HepG2 (cell line): ENCODE results near the gene NME2. TPM values are rescaled to one million over a fixed set of nuclear protein-coding genes. Genes with fewer than 3 reads are reported as not detected.
A peak's percentile ranks its signal among the peaks of the same experiment; 100 is the strongest.

Source experiments
- CBX2 ChIP-seq, 2 experiments: fragments of 200-600 bp in 1 of 2; sonication (generic); formaldehyde crosslinking in 1 of 2; IDR thresholded peaks; 2 replicates each; pipeline versions ENCODE4 v1.7.0 to v1.8.1; 2018 to 2022; ENCODE audit warnings: low read depth in 2 of 2, low read length in 1 of 2, mild to moderate bottlenecking in 1 of 2, missing genetic modification reagents in 1 of 2
- ETV6 ChIP-seq: sonication (generic); formaldehyde crosslinking; conservative IDR thresholded peaks from 2 replicates; pipeline ENCODE4 v1.4.0; 2020; ENCODE audit warnings: missing genetic modification reagents
- FOXO4 ChIP-seq: sonication (generic); formaldehyde crosslinking; conservative IDR thresholded peaks from 2 replicates; pipeline ENCODE4 v1.8.1; 2023; ENCODE audit warnings: missing genetic modification reagents
- GATAD2A ChIP-seq: IDR thresholded peaks from 2 replicates; pipeline ENCODE4 v1.6.1; 2016
- KAT7 ChIP-seq: IDR thresholded peaks from 2 replicates; pipeline ENCODE4 v1.6.1; 2018; ENCODE audit warnings: borderline replicate concordance, missing compliant biosample characterization
- NFE2L2 ChIP-seq: fragments of 150-350 bp; IDR thresholded peaks from 2 replicates; pipeline ENCODE4 v1.6.1; 2014; ENCODE audit warnings: low read length
- POLR2AphosphoS5 ChIP-seq: IDR thresholded peaks from 2 replicates; pipeline ENCODE4 v1.6.1; 2012; ENCODE audit warnings: low read depth, low read length
- RXRB ChIP-seq: IDR thresholded peaks from 2 replicates; pipeline ENCODE4 v1.6.1; 2016; ENCODE audit warnings: borderline replicate concordance, missing genetic modification reagents, missing compliant biosample characterization
- SP4 ChIP-seq: sonication (generic); formaldehyde crosslinking; IDR thresholded peaks from 2 replicates; pipeline ENCODE4 v1.8.1; 2023; ENCODE audit warnings: mild to moderate bottlenecking, missing genetic modification reagents
- SP5 ChIP-seq: IDR thresholded peaks from 2 replicates; pipeline ENCODE4 v1.6.1; 2016; ENCODE audit warnings: low read depth, borderline replicate concordance
- ZFP36L2 ChIP-seq: sonication (generic); formaldehyde crosslinking; IDR thresholded peaks from 2 replicates; pipeline ENCODE4 v1.4.0; 2020; ENCODE audit warnings: missing genetic modification reagents
- ZIK1 ChIP-seq: sonication (generic); formaldehyde crosslinking; IDR thresholded peaks from 2 replicates; pipeline ENCODE4 v1.5.0; 2020; ENCODE audit warnings: mild to moderate bottlenecking, low read depth, missing genetic modification reagents, borderline replicate concordance
- ZMAT5 ChIP-seq: sonication (generic); formaldehyde crosslinking; IDR thresholded peaks from 2 replicates; pipeline ENCODE4 v1.5.0; 2020; ENCODE audit warnings: mild to moderate bottlenecking, low read depth, missing genetic modification reagents, borderline replicate concordance
- ZNF746 ChIP-seq: sonication (generic); formaldehyde crosslinking; IDR thresholded peaks from 2 replicates; pipeline ENCODE4 v1.8.0; 2022; ENCODE audit warnings: mild to moderate bottlenecking, missing genetic modification reagents
- ZNF782 ChIP-seq: sonication (generic); formaldehyde crosslinking; IDR thresholded peaks from 2 replicates; pipeline ENCODE4 v1.4.0; 2020; ENCODE audit warnings: missing genetic modification reagents, mild to moderate bottlenecking, borderline replicate concordance
- ZNF800 ChIP-seq: sonication (generic); formaldehyde crosslinking; IDR thresholded peaks from 2 replicates; pipeline ENCODE4 v1.4.0; 2020; ENCODE audit warnings: missing genetic modification reagents
- ZNF883 ChIP-seq: sonication (generic); formaldehyde crosslinking; IDR thresholded peaks from 2 replicates; pipeline ENCODE4 v1.5.1; 2020; ENCODE audit warnings: mild to moderate bottlenecking, missing genetic modification reagents; ENCODE audit errors: not compliant biosample characterization
- ZSCAN29 ChIP-seq: sonication (generic); formaldehyde crosslinking; conservative IDR thresholded peaks from 2 replicates; pipeline ENCODE4 v1.4.0; 2020; ENCODE audit warnings: mild to moderate bottlenecking, missing genetic modification reagents
- polyA plus RNA-seq, 8 experiments: library from polyadenylated mRNA; depleted of rRNA in 3 of 8; stranded (reverse) in 7 of 8; unstranded in 1 of 8; fragments of >200 nt; fragmentation: Illumina TruSeq in 4 of 8; extraction: Trizol in 4 of 8; gene quantifications; 2 replicates each; pipeline versions ENCODE4 v1.2.1 to v1.2.3, GENCODE V29; 2011 to 2016; ENCODE audit warnings: low read depth in 4 of 8, missing spikeins in 1 of 8, mixed read lengths in 1 of 8; ENCODE audit not compliant: insufficient read depth in 1 of 8
- total RNA-seq, 5 experiments: library from RNA; depleted of rRNA; stranded (reverse); fragments of >200 nt; fragmentation: Illumina TruSeq; extraction: Trizol; gene quantifications; 2 replicates each; pipeline ENCODE4 v1.2.3, GENCODE V29; 2016; ENCODE audit warnings: low read depth in 1 of 5
- TF ChIP-seq, protein P1 (sequence below): IDR thresholded peaks from 2 replicates; pipeline ENCODE4 v1.6.1; 2016; ENCODE audit warnings: mild to moderate bottlenecking

The NME2 gene
- total and polyA plus RNA-seq, 2 of the 13 experiments (the other 11 are each of a cell fraction or from before 2014, with no cell fraction given) = 790 to 1,213 TPM

DNA sequence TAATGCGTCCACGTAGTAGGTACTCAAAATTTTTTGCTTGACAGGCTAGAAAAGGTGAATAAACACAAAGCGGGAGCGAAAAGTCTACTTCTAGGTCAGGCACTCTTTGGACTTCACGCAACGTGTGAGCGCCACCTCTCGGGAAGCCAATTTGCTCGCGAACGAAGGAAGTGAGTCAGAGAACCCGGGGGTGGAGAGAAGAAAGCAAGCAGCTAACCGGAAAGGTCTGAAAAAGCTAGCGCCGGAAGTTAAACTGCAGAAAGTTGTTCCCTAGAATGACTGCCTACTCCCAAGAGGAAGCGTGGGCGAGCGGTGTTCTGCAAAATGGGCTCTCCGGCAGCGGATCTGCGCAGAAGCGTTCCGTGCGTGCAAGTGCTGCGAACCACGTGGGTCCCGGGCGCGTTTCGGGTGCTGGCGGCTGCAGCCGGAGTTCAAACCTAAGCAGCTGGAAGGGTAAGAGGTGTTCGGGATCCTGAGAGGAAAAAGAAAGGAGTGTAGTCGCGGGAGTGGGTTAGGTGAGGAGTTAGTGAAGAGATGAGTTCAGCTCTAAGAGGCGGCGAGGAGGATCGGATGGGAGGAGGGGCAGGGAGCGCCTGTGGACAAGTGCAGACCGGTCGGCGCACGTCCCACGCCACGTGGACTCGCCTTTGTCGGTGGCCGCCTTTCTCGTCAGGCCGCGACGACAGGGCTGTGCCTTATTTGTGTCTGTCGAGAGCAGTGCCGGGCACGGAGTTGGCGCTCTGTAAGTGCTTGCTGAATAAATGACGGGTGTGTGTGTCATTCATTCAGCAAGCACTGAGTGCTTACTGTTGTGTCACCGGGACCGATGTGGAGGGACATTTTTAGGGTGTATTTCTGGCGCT is 12.8 kb upstream of the NME2 start, which contains the start of gene NME1 (continued):
- peak; percentile 94 for TF ChIP-seq ZNF883 (CRISPR knock-in tag)
- TF ChIP-seq ZNF800 (CRISPR knock-in tag) = peak; percentile 95
- peak; percentile 98 for TF ChIP-seq ETV6 (CRISPR knock-in tag)
- TF ChIP-seq, protein P1, sequence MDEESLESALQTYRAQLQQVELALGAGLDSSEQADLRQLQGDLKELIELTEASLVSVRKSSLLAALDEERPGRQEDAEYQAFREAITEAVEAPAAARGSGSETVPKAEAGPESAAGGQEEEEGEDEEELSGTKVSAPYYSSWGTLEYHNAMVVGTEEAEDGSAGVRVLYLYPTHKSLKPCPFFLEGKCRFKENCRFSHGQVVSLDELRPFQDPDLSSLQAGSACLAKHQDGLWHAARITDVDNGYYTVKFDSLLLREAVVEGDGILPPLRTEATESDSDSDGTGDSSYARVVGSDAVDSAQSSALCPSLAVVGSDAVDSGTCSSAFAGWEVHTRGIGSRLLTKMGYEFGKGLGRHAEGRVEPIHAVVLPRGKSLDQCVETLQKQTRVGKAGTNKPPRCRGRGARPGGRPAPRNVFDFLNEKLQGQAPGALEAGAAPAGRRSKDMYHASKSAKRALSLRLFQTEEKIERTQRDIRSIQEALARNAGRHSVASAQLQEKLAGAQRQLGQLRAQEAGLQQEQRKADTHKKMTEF (CRISPR knock-in tag) = peak; percentile 100
- peak; percentile 99; the same call in 1 of the 2 replicates for TF ChIP-seq ZNF782 (CRISPR knock-in tag)
- TF ChIP-seq POLR2AphosphoS5 = peak; percentile 85
- no peak; the same call in 1 of the 2 replicates for TF ChIP-seq ZMAT5 (CRISPR knock-in tag)
- TF ChIP-seq KAT7 (CRISPR knock-in tag) = peak; percentile 99
- TF ChIP-seq RXRB (CRISPR knock-in tag) = peak; percentile 92
- peak; percentile 75 for TF ChIP-seq ZIK1 (CRISPR knock-in tag)
- TF ChIP-seq GATAD2A (CRISPR knock-in tag) = peak; percentile 96
- TF ChIP-seq SP5 = peak; percentile 66
- TF ChIP-seq SP4 (CRISPR knock-in tag) = peak; percentile 96
- TF ChIP-seq NFE2L2 = peak; percentile 52
- TF ChIP-seq FOXO4 (CRISPR knock-in tag) = no peak
- no peak; the same call in 1 of the 2 replicates for TF ChIP-seq ZNF746
- TF ChIP-seq ZFP36L2 = peak; percentile 82; the same call in 1 of the 2 replicates
- TF ChIP-seq CBX2 (IDR thresholded peaks at IDR 0.05; ENCODE audit: low read depth, low read length) = no peak; the same call in 1 of the 2 replicates
- TF ChIP-seq CBX2 (CRISPR knock-in tag; IDR thresholded peaks at IDR 0.05; ENCODE audit: low read depth) = peak; percentile 94; the same call in 1 of the 2 replicates
- TF ChIP-seq ZSCAN29 = peak; percentile 98
